HL-60/S4 (cell line): ENCODE results near the gene CYTH1.

Experiments
- in situ Hi-C: fragments of 300-500 bp; cut with MboI; formaldehyde crosslinking; loops from 2 replicates; pipeline ENCODE4 v1.14.3; 2022; ENCODE audit warnings: low sequenced_read_pairs

The CYTH1 gene

DNA sequence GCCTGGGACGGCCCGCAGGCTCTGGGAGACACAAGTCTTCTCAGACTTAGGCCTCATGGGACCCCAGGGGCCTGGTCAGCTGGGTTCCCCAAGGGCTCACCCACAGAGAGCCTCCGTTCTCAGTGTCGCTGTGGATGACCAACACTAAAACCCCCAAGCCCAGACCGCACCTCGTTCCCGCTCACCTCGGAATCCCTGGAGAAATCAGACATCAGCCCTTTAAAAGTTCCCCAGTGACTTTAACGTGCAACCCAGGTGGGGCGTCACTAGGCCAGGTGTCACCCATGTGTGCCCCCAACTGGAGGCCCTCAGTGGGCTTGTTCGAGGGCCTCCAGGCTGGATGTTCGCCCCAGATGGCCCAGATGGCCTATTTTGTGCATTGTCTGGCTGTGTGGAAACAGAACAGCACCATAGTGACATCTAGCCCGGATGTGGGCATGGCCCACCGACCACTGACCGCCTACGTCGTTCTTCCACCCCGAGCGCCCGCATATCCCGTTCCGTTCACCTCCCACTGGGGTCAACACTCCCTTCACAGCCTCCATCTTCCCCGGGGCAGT, 152.6 kb downstream of the CYTH1 start:
- in situ Hi-C loops = no loop called here

DNA sequence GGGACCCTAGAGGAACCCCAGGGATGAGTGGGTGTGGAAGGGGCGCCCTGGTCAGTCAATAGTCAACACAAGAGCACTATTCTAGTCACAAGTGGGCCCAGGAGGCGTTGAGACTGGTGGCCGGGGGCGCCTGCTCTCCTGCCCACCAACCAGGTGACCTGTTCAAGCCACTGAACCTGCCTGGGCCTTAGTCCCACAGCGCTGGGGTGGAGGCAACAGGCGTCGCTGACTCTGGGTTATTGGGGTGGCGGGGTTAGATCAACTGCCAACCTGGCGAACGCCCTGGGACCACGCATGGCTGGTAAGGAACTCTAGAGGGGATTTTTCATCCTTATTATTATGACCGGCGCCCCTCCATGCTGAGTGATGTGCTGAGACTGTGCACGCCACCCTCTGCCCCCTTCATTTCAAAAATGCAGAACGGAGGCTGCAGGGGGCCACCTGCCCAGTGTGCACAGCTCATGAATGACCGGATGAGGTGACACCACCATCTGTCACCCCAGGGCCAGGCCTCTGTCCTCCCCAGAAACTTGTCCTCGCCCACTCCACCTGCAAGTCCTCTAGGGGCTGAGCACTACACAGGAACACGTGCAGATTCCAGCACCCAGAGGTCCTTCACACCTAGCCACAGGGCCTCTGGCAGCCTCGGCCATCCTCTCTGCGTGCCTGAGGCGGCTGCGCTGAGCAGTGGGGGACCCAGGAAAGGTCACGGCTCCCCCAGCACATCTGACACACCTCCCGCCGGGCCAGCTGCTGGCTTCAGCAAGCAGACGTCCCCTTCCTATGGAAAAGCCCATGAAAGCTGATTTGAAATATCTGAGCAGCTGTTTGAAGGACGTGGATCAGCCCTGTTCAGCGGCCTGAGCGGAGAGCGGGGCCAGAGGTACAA, 153.3 kb downstream of the CYTH1 start:
- in situ Hi-C loops = no loop called here

DNA sequence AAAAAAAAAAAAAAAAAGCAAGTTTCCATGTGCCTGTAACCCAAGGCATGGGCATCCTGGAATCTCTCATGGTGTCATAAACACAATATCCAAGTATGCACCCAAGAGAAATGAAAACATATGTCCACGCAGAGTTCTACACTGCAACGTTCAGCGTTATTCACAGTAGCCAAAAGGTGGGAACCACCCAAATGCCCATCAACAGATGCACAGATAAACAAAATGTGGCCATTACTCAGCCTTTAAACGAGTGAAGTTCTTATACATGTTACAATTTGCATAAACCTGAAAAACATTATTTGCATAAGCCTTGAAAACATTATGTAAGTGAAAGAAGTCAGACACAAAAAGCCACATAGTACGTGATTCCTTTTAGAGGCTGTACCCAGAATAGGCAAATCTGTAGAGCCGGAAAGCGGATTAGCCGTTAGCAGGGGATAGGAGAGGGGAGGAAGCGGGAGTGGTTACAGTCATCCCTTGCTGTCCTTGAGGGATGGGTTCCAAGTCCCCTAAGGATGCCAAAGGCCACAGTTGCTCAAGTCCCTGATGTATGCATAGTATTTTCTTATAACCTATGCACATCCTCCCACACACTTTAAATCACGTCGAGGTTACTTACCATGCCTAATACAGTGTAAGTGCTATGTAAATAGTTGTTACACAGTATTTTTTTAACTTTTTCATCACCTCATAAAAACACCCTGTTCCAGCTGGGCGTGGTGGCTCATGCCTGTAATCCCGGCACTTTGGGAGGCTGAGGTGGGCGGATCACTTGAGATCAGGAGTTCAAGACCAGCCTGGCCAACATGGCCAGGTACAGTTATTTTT, 157.5 kb downstream of the CYTH1 start:
- in situ Hi-C loops = no loop called here
